Stimulated activated CD8-positive, alpha-beta memory T cell treated with anti-CD3 and anti-CD28 coated beads, Interleukin-7, amount 100 ng/mL, for 1 hour (primary cell): Measurements from ENCODE around the gene COL19A1.
"Not testable (repeated sequence)": the region's sequence is repeated elsewhere in the genome, so short reads cannot be mapped to it uniquely, and the experiment has no call there.

Source experiments
- DNase-seq, 2 donors: peaks; one replicate each; pipeline ENCODE4 v3.0.0-alpha.2; 2020; ENCODE audit warnings: low read depth in 2 of 2

Gene COL19A1

DNA sequence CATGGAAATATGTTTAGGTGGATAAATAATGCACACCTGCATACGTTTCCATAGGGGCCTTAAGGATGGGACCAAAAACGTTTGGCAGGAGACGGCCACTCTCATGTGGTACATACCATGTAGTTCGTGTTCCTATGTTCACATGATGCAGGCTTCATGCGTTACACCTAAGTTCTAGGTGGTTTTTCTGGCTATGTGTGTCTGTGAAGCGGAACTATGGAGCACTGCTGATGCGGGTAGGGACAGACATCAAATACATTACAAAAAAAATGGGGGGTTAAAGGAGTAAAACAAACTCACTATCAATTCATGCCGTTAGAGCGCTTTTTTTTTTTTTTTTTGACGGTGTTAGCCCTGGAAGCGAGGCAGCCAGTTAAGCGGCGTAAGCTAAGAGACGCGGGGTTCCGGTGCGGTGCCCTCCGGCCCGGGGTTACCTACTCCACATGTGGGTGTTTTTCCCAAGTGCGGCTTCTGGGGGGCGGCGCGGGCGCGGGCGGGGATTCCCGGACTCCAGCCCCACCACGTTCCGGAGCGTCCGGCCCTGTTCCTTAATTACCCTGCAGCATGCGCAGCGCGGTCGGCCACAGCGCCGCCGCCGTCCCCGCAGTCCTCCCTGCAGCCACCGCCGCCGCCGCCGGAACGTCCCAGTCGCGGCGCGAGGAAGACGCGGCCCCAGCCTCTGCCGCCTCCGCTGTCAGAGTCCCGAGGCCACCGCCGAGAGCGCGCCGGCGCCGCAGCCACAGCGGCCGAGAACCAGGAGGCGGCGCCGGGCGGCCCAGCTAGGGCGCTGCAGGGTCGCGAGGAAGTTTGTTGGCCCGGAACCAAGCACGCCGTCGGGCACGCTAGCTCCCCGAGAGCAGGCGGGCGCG, 648 bp downstream of the COL19A1 start:
- DNase-seq = peak; percentile 9 to 32

DNA sequence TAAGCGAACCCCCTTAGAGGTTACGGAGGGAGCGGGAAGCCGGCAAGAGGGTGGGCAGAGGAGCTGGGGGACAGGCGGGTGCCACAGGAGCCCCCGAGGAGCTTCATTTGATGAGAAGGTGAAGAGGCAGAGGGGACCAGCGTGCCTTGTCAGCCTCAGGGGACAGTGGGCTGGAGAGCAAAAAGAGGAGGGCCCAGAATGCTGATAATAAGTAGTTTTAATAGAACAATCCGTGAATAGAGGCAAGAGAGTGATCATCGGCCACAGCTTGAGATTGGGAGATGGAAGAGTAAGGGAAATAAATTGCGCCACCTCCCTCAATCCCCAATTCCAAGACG, 1.3 kb downstream of the COL19A1 start:
- no peak for DNase-seq

DNA sequence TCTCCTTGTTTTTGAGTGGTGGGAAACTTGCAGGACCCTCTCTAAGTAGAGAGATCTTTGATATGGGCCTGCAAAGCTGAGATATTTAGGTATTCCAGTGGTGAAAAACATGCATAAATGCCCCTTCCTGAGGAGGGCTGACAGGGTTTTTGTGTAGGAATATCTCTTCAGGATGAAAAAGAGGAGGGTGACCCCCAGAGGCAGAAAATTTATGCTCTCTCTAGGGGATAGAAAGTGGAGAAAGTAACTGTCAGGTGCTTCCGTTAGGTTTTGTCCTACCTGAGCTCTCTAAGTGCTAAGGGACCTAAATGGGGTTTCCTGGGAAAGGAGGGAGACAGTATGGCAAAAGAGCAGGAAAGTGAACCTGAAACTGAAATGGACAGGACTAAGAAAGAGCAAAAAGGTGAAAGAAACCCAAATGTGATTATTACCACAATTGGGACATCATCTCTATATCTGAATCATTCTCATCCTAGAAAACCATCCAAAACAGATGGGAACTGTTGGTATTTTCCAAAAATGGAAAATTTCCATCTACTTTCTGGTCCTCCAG, 2.0 kb downstream of the COL19A1 start:
- DNase-seq = no peak

DNA sequence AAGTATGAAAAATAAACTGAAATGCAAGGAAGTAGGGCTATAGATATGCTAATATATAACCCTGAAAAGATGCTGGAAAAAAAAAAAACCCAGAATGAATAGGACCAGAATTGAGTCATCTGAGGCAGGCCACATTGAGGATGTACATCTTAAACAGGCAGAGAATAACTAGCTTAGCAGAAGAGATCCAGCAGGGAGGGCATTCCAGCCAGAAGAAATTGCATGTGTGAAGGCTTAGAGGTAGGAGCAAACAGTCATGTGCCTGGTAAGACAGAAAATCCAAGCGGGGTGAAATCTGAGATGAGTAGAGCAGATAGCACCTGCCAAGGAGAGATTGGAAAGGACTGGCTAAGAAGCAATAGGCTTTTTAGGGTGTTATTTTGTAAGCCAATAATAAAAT, 2.6 kb downstream of the COL19A1 start:
- no peak for DNase-seq

DNA sequence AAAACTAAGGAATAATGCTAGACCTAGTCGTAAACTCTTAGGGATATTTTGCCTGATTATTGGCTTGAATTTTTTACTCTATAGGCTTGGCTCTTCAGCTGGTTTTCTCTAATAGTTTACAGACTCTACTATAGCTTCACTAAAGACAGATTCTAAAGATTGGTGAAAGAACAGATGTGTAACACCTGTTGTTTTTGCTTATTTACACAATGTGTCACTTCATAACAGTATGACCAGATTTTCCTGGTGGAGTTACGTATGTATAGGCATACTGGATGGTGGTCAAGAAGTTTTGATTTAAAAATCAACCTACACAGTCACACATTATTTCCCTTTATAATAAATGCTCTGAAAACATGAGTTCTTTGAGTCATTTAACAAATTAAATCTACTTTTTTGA, 4.8 kb downstream of the COL19A1 start:
- no peak for DNase-seq

DNA sequence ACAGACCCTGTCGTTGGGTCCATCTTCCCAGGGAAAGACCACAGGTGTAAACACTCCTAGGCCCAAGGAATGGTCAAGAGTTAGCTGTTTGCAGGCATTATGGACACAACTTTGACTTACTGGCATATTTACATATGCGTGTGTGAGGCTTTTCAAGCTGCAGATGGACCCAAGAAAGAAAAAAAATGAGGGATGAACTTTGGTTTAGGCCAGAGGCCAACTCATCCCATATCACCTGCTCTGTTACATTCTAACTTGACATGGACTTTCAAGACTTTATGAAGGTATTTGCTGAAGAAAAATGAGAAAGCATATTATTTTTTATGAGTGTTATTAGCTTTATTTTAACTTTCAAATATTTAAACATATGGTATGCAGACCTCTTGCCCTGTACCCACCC, 6.9 kb downstream of the COL19A1 start:
- DNase-seq = no peak

DNA sequence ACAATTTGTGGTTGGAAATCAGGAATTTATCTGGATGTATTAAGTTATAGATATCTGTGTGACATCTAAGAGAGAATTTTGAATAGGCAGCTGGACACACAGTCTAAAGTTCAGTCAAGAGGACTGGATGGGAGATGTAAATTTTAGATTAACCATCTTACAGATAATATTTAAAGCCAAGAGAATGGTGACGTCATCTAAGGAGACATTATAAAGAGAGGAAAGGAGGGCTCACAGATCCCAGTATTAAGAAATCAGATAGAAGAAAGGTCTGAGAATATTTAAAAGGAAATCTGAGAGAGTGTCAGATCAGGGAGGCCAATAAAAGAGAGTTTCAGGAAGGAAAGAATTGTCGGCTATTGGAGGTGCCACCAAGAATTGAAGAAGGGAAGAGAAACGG, 9.4 kb downstream of the COL19A1 start:
- no peak for DNase-seq

DNA sequence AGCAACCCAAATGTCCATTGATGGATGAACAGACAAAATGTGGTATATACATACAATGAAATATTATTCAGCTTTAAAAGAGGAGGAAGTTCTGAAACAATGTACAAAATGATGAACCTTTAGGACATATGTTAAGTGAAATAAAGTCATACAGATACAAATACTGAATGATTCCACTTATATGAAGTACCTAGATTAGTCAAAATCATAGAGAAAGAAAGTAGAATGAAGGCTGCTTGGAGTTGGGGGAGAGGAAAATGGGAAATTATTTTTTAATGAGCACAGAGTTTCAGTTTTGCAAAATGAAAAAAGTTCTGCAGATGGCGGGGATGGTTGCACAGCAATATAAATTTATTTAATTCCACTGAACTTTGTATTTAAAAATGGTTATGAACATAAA, 12.4 kb downstream of the COL19A1 start:
- no peak for DNase-seq

DNA sequence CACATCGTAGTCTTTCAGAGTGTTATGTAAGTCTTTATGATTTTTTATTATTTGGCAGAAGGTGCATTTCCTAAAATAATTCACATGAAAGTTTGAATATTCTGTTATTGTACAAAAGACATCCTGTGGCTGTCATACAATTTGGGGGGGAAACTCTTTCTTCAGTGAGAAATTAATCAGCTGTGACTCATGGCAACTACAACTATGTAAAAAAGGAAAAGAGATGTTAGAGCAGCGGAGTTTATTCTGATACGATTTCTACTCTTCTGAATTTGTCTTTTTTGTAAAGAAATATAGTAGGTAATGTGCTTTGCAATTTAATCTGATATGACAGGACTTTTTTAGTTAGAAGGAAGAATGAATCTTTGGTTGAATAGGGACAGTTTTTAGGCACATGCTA, 14.2 kb downstream of the COL19A1 start:
- DNase-seq = no peak

DNA sequence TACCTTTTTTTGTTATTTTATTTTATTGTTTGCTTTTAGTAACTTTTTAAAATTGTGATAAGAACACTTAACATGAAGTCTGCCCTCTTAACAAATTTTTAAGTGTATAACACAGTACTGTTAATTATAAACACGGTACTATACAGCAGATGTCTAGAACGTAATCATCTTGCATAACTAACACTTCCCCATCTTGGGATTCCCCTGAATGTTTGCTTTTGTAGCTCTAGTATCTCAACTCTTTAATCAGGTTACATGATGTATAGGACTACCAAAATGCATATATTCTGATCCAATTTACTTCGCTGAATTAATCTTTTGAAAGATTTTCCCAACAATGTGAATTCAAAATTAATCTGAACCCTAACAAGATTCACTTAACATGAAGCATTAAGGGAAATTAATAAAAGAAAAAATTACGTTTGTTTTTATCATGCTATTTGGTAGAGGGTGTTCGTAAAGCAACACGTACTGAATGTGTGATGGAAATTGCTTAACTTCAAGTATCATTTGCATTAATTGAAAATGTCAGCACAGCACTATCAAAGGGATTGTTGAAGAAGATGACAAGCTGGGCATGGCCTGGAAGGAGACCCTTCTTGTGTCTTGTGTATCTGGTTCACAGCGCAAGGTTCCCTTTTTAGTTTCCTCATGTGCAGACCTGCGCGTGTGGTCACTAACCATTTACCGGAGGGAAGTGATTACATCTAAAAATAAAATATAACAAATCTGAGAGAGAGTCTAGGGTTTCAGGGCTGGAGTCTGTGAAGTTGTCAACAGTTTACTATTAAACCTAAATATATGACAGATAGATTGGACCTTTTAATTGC, 15.2 kb downstream of the COL19A1 start:
- DNase-seq = no peak

DNA sequence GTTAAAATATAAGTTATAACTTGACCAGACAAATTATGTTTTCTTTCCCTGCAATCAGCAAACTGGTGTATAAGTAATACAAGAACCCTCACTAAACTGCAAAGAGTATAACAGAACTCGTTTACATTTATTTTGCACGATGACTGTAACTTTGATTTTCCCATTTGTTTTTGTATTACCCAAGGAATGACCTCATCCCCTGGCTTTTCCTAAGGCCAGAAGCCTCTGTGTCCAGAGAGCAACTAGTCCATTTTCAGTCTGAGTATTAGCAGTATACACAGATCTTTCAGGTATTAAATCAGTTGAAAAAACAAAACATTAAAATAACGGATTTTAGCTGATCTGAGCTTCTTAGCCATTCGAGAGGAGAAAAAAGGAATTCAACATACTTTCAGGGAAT, 17.2 kb downstream of the COL19A1 start:
- no peak for DNase-seq

DNA sequence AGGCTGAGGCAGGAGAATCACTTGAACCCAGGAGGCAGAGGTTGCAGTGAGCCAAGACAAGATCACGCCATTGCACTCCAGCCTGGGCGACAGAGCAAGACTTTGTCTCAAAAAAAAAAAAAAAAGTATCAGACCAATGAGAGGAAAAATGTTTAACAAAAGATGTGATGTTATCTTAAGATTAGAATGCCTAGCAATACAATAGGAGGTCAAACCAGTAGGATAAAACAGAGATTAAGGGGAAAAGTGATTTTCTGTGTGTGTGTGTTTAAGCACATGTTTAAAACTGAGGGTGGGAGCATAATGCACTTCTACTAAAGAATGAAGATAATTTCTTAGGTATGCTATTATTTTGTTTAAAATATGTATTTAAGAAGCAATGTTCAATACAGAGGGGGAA, 17.9 kb downstream of the COL19A1 start:
- no peak for DNase-seq

DNA sequence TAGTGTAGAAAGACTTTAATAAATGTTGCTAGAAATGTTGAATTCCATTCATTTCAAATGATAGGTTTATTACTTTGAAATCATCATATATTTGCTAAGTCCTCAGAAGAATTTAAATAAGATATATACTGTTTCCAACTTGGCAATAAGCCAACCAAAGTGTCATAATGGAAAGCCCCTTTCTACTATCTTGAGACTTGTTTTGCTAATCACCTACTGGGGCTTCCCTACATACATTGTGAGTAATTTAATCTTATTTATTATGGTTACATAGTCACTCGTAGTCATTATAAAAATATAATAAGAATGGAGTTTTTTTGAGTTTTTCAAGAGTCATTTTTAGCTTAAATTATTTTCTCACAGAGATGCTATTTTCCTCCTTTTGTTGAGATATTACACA, 20.7 kb downstream of the COL19A1 start:
- DNase-seq = no peak

DNA sequence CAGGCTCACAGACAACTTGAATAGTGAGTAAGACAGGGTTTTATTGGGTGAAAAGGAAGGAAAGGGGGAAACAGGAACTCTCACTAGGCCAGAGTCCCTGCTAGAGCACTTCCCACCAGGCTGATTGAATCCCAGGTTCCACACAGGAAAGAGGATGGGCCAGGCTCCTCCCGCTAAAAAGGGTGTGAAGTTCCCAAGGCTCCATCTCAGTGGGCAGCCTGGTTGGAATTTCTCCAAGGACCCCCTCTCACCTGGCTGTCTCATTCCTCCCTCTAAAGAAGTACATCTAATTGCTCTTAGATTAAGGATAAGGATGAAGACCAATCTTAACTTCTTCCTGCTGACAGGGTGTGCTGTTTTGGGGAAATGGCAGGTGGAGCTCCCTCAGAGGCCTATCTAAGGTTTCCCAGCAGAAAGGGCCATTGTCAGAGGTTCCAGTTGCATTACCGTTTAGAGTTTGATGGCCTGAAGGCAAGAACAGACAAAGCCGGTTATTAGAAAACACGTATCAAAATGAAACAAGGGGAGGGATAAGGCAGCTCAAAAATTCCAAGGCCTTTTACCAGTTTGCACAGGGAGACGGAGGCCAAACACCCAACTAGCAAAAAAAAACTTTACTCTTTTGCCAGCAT, 21.5 kb downstream of the COL19A1 start:
- DNase-seq = no peak

DNA sequence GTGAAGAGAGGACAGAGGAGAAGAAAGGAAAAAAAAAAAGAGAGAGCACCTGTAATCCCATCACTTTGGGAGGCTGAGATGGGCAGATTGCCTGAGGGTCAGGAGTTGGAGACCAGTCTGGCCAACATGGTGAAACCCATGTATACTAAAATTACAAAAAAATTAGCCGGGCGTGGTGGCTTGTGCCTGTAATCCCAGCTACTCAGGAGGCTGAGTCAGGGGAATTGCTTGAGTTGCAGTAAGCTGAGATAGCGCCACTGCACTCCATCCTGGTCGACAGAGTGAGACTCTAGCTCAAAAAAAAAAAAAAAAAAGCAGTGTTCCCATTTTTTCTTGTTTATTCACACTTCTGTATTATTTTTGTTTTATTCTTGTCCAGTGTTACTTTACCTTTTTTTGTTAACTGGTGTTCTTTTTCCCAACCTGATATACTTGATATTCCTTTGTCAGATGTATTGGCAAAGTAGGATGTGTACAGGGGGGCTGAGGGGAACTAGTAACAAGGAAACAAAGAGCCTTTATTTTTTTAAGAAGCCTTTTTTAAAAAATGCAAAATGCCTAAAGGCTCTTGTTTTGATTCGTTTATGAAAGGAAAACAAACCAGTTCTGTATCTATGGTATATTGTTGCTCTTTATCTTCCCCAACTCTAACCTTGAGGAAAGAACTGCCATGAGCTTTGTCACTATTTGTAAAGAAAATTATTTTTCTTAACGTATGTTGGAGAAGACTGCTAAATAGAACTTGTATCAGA, 22.3 kb downstream of the COL19A1 start:
- no peak for DNase-seq

DNA sequence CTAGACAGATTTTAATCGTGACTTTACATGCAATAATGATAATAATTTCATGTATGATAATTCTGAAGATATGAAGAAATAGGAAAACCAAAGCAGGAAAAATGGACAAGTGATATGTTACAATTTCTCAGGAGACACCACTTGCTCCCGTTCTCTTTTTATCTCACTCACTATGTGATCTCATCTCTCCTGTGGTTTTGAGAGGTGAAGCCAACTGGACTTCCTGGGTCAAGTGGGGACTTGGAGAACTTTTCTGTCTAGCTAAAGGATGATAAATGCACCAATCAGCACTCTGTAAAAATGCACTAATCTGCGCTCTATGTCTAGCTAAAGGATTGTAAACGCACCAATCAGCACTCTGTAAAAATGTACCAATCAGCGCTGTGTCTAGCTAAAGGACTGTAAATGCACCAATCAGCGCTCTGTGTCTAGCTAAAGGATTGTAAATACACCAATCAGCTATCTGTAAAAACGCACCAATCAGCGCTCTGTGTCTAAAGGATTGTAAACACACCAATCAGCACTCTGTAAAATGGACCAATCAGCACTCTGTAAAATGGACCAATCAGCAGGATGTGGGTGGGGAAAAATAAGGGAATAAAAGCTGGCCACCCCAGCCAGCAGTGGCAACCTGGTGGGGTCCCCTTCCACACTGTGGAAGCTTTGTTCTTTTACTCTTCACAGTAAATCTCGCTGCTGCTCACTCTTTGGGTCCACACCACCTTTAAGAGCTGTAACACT, 23.0 kb downstream of the COL19A1 start:
- DNase-seq = not testable (repeated sequence)

DNA sequence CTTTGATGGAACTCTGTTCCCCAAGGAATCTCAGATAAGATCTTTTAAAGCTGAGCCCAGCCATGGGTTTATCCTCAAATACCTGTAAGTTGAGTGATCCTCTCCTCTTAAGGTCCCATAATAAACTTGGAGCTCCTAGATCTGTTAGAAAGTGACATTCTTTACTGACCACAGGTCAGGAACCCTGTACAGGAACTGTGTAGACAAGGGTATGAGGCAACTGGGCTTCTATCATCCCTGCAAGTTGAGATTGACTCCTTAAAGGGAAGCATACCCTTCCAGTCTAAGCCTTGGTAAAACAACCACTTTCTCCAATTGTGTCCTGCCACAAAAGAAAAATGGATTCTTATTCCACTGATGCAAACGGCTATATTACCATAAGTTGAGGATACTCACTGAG, 26.2 kb downstream of the COL19A1 start:
- DNase-seq = not testable (repeated sequence)

DNA sequence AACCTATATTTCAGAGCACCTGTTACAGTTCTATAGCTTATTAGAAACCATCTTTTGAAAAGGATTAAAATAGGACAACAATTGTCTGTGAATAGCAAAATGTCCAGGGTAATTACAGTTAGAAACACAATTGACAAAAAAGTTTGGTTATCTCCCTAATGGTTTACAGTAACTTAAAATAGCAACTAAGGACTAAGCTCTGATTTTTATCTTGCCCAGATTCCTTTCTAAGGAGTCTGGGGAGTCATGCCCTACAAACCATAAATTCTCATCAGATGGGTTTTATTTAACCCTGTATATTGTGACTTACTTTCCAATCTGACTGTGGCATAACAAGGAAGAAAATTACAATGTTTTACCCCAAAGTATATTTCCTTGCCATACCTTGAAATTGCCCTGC, 26.9 kb downstream of the COL19A1 start:
- not testable (repeated sequence) for DNase-seq

DNA sequence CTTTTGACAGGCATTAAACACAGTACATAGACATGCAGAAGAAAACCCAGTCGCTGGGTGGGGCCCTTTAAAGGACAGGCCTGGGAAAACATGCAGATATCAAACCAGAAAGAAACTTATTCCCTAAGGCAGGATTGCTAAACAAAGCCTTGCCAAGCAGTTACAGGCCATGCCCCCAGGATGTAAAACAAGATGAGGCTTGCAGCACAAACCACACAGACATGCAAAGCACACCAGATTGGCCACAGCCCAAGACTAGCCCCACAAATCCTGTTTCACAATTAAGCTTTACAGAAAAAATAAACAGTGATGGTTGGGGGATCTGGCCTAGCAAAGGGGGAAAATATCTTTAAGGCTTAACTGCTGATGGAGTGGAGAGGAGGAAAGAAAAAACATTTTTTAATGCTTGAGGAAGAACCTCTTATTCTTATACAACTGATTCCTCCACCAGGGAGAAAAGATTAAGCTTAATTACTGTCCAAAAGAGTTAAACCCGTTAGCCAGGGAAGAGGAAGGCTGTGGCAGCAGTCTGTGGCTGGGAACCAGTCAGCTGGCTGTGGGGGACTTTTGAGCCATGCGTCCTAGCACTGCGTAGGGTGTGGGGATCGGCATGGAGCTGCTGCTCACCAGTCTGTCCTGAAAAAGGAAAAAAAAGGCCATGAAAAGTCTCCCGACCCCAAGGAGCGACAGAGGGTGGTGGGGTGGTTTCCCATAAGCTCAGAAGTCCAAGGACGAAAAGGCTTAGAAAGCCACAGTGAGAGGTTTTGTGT, 28.4 kb downstream of the COL19A1 start:
- DNase-seq = no peak

DNA sequence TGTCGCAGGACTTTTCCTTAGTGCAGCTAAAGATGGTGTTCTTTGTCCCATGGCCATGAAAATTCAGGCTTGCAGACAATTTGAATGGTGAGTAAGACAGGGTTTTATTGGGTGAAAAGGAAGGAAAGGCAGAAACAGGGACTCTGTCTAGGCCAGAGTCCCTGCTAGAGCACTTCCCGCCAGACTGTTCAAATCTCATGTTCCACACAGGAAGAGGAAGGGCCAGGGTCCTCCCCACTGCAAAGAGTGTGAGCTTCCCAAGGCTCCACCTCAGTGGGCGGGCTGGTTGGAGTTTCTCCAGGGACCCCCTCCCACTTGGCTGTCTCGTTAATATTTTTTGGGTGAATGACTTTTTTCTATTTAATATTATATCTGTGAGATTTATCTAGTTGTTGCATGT, 29.0 kb downstream of the COL19A1 start:
- no peak for DNase-seq
